HFFc6 (cell line): ENCODE results near the gene SLC25A45. TPM values are rescaled to one million over a fixed set of nuclear protein-coding genes. Genes with fewer than 3 reads are reported as not detected.
A peak's percentile ranks its signal among the peaks of the same experiment; 100 is the strongest.

Source experiments
- DNase-seq: peaks from one replicate; pipeline ENCODE4 v3.0.0-alpha.2; 2018
- H3K27ac Mint-ChIP-seq: 2 replicates; pipeline ENCODE4 v1.8.0; 2020; ENCODE audit warnings: mild to moderate bottlenecking, mixed read lengths
- H3K27me3 Mint-ChIP-seq: 2 replicates; pipeline ENCODE4 v1.8.0; 2021; ENCODE audit warnings: mild to moderate bottlenecking, moderate library complexity, mixed read lengths; ENCODE audit not compliant: insufficient read depth
- H3K36me3 Mint-ChIP-seq: 2 replicates; pipeline ENCODE4 v1.8.0; 2021; ENCODE audit warnings: low read depth, mixed read lengths
- H3K4me1 Mint-ChIP-seq: 2 replicates; pipeline ENCODE4 v1.8.0; 2020; ENCODE audit warnings: low read depth, mixed read lengths
- H3K4me3 Mint-ChIP-seq: 2 replicates; pipeline ENCODE4 v1.8.0; 2020; ENCODE audit warnings: mild to moderate bottlenecking, moderate library complexity, mixed read lengths
- H3K9me3 Mint-ChIP-seq: 2 replicates; pipeline ENCODE4 v1.8.0; 2020; ENCODE audit warnings: mild to moderate bottlenecking, mixed read lengths
- CTCF ChIP-seq: fragments of 200-600 bp; sonication (generic); IDR thresholded peaks from 2 replicates; pipeline ENCODE4 v1.5.0; 2021; ENCODE audit warnings: antibody characterized with exemption, mild to moderate bottlenecking
- total RNA-seq, 6 experiments: library from RNA; stranded (reverse); fragmentation: NEBNext Ultra II Directional; extraction: Animal tissue kit (Norgen Biotek cat#: 25700); gene quantifications; 2 replicates in 1 of 6; 3 replicates in 5 of 6; pipeline ENCODE4 v1.2.3, GENCODE V29; 2021

Gene SLC25A45
- total RNA-seq, 6 experiments from 2014 or later: 4.9 to 8.9 (median 5.8) TPM

GRCh38 chr11:65394125-65394536, 11.7 kb upstream of the SLC25A45 start:
- no peak for DNase-seq
- H3K4me3 Mint-ChIP-seq: no peak overlapping the region
- H3K9me3 Mint-ChIP-seq: no peaks in the 10 kb centered on the region
- peaks cover 30% of the 10 kb centered on the region for H3K4me1 Mint-ChIP-seq
- no peak for TF ChIP-seq CTCF
- H3K27ac Mint-ChIP-seq: no peak overlapping the region
- H3K27me3 Mint-ChIP-seq: peaks cover 6% of the 10 kb centered on the region
- peaks cover 17% of the 10 kb centered on the region for H3K36me3 Mint-ChIP-seq

- Mint-ChIP-seq H3K4me3 (no peak overlapping the region), H3K36me3 (peaks cover 14% of the 10 kb centered on the region), H3K27me3 (peaks cover 6% of the 10 kb centered on the region), H3K9me3 (no peaks in the 10 kb centered on the region), H3K4me1 (peaks cover 36% of the 10 kb centered on the region), H3K27ac (no peak overlapping the region)
- DNase-seq: no peak
- no peak for TF ChIP-seq CTCF
Measured at GRCh38 chr11:65393513-65394079, 11.2 kb upstream of the SLC25A45 start.

GRCh38 chr11:65392899-65393298, 10.5 kb upstream of the SLC25A45 start:
- no peak for DNase-seq
- Mint-ChIP-seq H3K27me3 (peaks cover 6% of the 10 kb centered on the region), H3K27ac (no peak overlapping the region), H3K9me3 (no peaks in the 10 kb centered on the region), H3K36me3 (peaks cover 11% of the 10 kb centered on the region), H3K4me3 (no peak overlapping the region), H3K4me1 (peaks cover 43% of the 10 kb centered on the region)
- TF ChIP-seq CTCF: no peak

- Mint-ChIP-seq H3K27me3 (peaks cover 6% of the 10 kb centered on the region), H3K4me3 (no peak overlapping the region), H3K9me3 (no peaks in the 10 kb centered on the region), H3K36me3 (peaks cover 8% of the 10 kb centered on the region), H3K4me1 (peaks cover 43% of the 10 kb centered on the region), H3K27ac (peak overlapping the region; percentile 48)
- no peak for DNase-seq
- no peak for TF ChIP-seq CTCF
Measured at GRCh38 chr11:65392186-65392829, 9.9 kb upstream of the SLC25A45 start.

- peak; percentile 51 for TF ChIP-seq CTCF
- Mint-ChIP-seq H3K4me1 (peaks cover 43% of the 10 kb centered on the region), H3K9me3 (no peaks in the 10 kb centered on the region), H3K4me3 (peak overlapping the region; percentile 66), H3K27me3 (peaks cover 5% of the 10 kb centered on the region; the same call in 1 of the 2 replicates), H3K27ac (peak overlapping the region; percentile 86), H3K36me3 (peaks cover 5% of the 10 kb centered on the region; the same call in 1 of the 2 replicates)
- DNase-seq: peak; percentile 30
Measured at GRCh38 chr11:65390996-65391395, 8.6 kb upstream of the SLC25A45 start.
